Caco-2 (cell line): Measurements from ENCODE around the gene VWA5A. TPM values are rescaled to one million over a fixed set of nuclear protein-coding genes. Genes with fewer than 3 reads are reported as not detected.
"Not testable (repeated sequence)": the region's sequence is repeated elsewhere in the genome, so short reads cannot be mapped to it uniquely, and the experiment has no call there.

Experiments
- BruUV-seq: library from RNA; stranded (reverse); fragments of 400-500 nt; replicated peaks from 2 replicates; lab custom pipeline; 2021; lab: Mats Ljungman, UMichigan
- CTCF ChIA-PET: fragments of 300-600 bp; sonication (Branson Sonifier 250); formaldehyde crosslinking; loops from one replicate; lab custom pipeline; 2022; ENCODE audit warnings: antibody characterized with exemption; lab: Charles Lee
- POLR2A ChIA-PET: fragments of 300-600 bp; sonication (Branson Sonifier 250); formaldehyde crosslinking; loops from one replicate; lab custom pipeline; 2022; ENCODE audit warnings: antibody characterized with exemption; lab: Charles Lee
- DNase-seq, 2 experiments: peaks; one replicate each; pipeline versions ENCODE4 v3.0.0 to v3.0.0-alpha.2; 2020 to 2022
- H3K27me3 ChIP-seq: replicated peaks from 2 replicates; pipeline ENCODE4 v1.6.0; 2011; ENCODE audit warnings: low read length; ENCODE audit not compliant: control insufficient read depth, insufficient read depth
- H3K36me3 ChIP-seq: 2 replicates; pipeline ENCODE4 v1.5.1; 2011; ENCODE audit warnings: low read length; ENCODE audit not compliant: control insufficient read depth, insufficient read depth
- H3K4me1 ChIP-seq: fragments of 250-450 bp; sonication (Bioruptor Pico); 2 replicates; pipeline ENCODE4 v1.5.1; 2020; ENCODE audit warnings: mild to moderate bottlenecking
- H3K4me3 ChIP-seq: 2 replicates; pipeline ENCODE4 v1.5.1; 2011; ENCODE audit warnings: low read depth, mild to moderate bottlenecking, control low read depth, low read length
- H3K9me3 ChIP-seq: fragments of 250-450 bp; sonication (Bioruptor Pico); 2 replicates; pipeline ENCODE4 v1.5.1; 2020; ENCODE audit warnings: mild to moderate bottlenecking, moderate library complexity
- H3K27ac Mint-ChIP-seq: one replicate; pipeline ENCODE4 v1.8.0; 2022; ENCODE audit warnings: mixed read lengths; ENCODE audit not compliant: unreplicated experiment
- H3K27me3 Mint-ChIP-seq: one replicate; pipeline ENCODE4 v1.8.0; 2022; ENCODE audit warnings: mixed read lengths; ENCODE audit not compliant: insufficient read depth, unreplicated experiment
- H3K36me3 Mint-ChIP-seq: one replicate; pipeline ENCODE4 v1.8.0; 2022; ENCODE audit warnings: mild to moderate bottlenecking, mixed read lengths; ENCODE audit not compliant: insufficient read depth, unreplicated experiment
- H3K4me1 Mint-ChIP-seq: one replicate; pipeline ENCODE4 v1.8.0; 2022; ENCODE audit warnings: low read depth, mixed read lengths; ENCODE audit not compliant: unreplicated experiment
- H3K4me3 Mint-ChIP-seq: one replicate; pipeline ENCODE4 v1.8.0; 2022; ENCODE audit warnings: mild to moderate bottlenecking, moderate library complexity, mixed read lengths; ENCODE audit not compliant: unreplicated experiment
- H3K9me3 Mint-ChIP-seq: one replicate; pipeline ENCODE4 v1.8.0; 2022; ENCODE audit warnings: mixed read lengths; ENCODE audit not compliant: unreplicated experiment
- intact Hi-C: fragments of 100-400 bp; cut with micrococcal nuclease; formaldehyde crosslinking; loops from one replicate; pipeline ENCODE4 v1.10.0; 2022; ENCODE audit not compliant: unreplicated experiment
- total RNA-seq: library from RNA; stranded (reverse); gene quantifications from 2 replicates; pipeline ENCODE4 v1.2.3, GENCODE V29; 2022
- TF ChIP-seq, protein P1 (sequence below), 2 experiments: fragments of 200-600 bp in 1 of 2; IDR thresholded peaks; 1 replicate in 1 of 2; 2 replicates in 1 of 2; pipeline versions ENCODE4 v1.5.1 to v1.8.0; 2011 to 2022; ENCODE audit warnings: antibody characterized with exemption in 1 of 2, control low read depth in 1 of 2, inconsistent platforms in 1 of 2, low read depth in 1 of 2, low read length in 1 of 2, mild to moderate bottlenecking in 1 of 2, moderate library complexity in 1 of 2; ENCODE audit not compliant: insufficient read depth in 1 of 2, severe bottlenecking in 1 of 2, unreplicated experiment in 1 of 2

VWA5A gene
- total RNA-seq, 1 experiment from 2014 or later: 1.6 TPM

GRCh38 chr11:124168796-124169195 lies 53.5 kb downstream of the VWA5A start:
- intact Hi-C loops: no loop called here
- H3K27me3 Mint-ChIP-seq: peaks cover 11% of the 10 kb centered on the region
- no peak overlapping the region for H3K27ac Mint-ChIP-seq
- TF ChIP-seq, protein P1, sequence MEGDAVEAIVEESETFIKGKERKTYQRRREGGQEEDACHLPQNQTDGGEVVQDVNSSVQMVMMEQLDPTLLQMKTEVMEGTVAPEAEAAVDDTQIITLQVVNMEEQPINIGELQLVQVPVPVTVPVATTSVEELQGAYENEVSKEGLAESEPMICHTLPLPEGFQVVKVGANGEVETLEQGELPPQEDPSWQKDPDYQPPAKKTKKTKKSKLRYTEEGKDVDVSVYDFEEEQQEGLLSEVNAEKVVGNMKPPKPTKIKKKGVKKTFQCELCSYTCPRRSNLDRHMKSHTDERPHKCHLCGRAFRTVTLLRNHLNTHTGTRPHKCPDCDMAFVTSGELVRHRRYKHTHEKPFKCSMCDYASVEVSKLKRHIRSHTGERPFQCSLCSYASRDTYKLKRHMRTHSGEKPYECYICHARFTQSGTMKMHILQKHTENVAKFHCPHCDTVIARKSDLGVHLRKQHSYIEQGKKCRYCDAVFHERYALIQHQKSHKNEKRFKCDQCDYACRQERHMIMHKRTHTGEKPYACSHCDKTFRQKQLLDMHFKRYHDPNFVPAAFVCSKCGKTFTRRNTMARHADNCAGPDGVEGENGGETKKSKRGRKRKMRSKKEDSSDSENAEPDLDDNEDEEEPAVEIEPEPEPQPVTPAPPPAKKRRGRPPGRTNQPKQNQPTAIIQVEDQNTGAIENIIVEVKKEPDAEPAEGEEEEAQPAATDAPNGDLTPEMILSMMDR (IDR thresholded peaks at IDR 0.05; ENCODE audit: insufficient read depth in 1 of 2, low read depth in 1 of 2, low read length in 1 of 2, severe bottlenecking in 1 of 2, unreplicated experiment in 1 of 2): no peak
- no peaks in the 10 kb centered on the region for H3K27me3 ChIP-seq
- H3K4me1 ChIP-seq: no peaks in the 10 kb centered on the region
- H3K4me3 Mint-ChIP-seq: no peak overlapping the region
- ChIA-PET POLR2A (no interaction called here), CTCF (no interaction called here)
- H3K4me1 Mint-ChIP-seq: no peaks in the 10 kb centered on the region
- DNase-seq: no peak
- H3K36me3 ChIP-seq: no peaks in the 10 kb centered on the region
- H3K9me3 ChIP-seq: no peaks in the 10 kb centered on the region
- no TSS peak for BruUV-seq
- no peak overlapping the region for H3K4me3 ChIP-seq
- H3K9me3 Mint-ChIP-seq: no peaks in the 10 kb centered on the region
- no peaks in the 10 kb centered on the region for H3K36me3 Mint-ChIP-seq

DNA sequence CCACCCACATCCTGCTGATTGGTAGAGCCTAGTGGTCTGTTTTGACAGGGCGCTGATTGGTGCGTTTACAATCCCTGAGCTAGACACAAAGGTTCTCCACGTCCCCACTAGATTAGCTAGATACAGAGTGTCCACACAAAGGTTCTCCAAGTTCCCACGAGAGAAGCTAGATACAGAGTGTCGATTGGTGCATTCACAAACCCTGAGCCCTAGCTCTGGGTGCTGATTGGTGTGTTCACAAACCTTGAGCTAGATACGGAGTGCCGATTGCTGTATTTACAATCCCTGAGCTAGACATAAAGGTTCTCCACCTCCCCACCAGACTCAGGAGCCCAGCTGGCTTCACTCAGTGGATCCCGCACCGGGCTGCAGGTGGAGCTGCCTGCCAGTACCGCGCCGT lies 55.1 kb downstream of the VWA5A start:
- H3K36me3 Mint-ChIP-seq, H3K4me1 Mint-ChIP-seq, H3K27me3 Mint-ChIP-seq, intact Hi-C loops, DNase-seq, POLR2A ChIA-PET, H3K36me3 ChIP-seq, H3K27ac Mint-ChIP-seq, H3K4me3 ChIP-seq, H3K4me3 Mint-ChIP-seq, BruUV-seq, H3K27me3 ChIP-seq, H3K9me3 ChIP-seq, H3K9me3 Mint-ChIP-seq, H3K4me1 ChIP-seq, CTCF ChIA-PET: not testable (repeated sequence)

GRCh38 chr11:124170801-124171586 lies 55.7 kb downstream of the VWA5A start:
- Mint-ChIP-seq H3K27ac (no peak overlapping the region), H3K36me3 (no peaks in the 10 kb centered on the region), H3K4me1 (no peaks in the 10 kb centered on the region), H3K4me3 (no peak overlapping the region), H3K9me3 (no peaks in the 10 kb centered on the region), H3K27me3 (peaks cover 10% of the 10 kb centered on the region)
- intact Hi-C loops: no loop called here
- POLR2A ChIA-PET: no interaction called here
- CTCF ChIA-PET: no interaction called here
- Histone ChIP-seq H3K9me3 (no peaks in the 10 kb centered on the region), H3K36me3 (no peaks in the 10 kb centered on the region), H3K4me3 (no peak overlapping the region), H3K27me3 (no peaks in the 10 kb centered on the region), H3K4me1 (no peaks in the 10 kb centered on the region)
- TF ChIP-seq, protein P1 (IDR thresholded peaks at IDR 0.05; ENCODE audit: insufficient read depth in 1 of 2, low read depth in 1 of 2, low read length in 1 of 2, severe bottlenecking in 1 of 2, unreplicated experiment in 1 of 2): no peak
- DNase-seq: no peak
- no TSS peak for BruUV-seq
